ENCODE measurements around the gene AOC2. TPM values are rescaled to one million over a fixed set of nuclear protein-coding genes. Genes with fewer than 3 reads are reported as not detected.
"Not testable (repeated sequence)": the region's sequence is repeated elsewhere in the genome, so short reads cannot be mapped to it uniquely, and the experiment has no call there.

AOC2 gene
- polyA plus RNA-seq, 1 donor (not counting 4 experiments of a cell fraction or from before 2014, with no cell fraction given) = 0.94 TPM

DNA sequence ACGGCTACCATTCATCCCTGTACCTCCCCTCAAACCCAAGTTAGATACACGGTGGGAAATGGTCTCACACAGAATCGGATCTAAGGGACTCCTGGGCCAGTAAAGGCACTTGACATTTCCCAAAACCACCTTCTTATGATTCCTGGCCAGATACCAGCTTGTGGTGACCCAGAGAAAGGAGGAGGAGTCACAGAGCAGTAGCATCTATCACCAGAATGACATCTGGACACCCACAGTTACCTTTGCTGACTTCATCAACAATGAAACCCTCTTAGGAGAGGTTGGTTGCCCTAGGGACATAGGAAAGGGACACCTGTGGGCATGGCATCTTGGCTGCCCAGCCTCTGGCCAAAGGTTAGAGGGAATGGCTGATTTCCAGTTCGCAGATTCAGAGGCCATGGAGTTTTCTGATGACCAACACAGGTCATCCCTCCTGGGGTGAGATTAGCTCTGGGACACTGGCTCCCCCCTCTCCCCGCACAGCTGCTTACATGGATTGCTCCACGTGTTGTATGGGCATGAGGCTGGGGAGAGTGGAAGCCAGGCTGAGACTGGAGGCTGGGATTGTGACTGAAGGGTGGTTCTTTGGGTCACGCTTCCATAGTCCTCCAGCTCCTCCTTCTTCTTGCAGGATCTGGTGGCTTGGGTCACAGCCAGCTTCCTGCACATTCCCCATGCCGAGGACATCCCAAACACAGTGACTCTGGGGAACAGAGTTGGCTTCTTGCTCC is 5.2 kb downstream of the AOC2 start:
- FAIRE-seq = no peak
- no peak overlapping the region for H3K27ac ChIP-seq (ENCODE audit: control insufficient read depth, insufficient read depth, low read length)

DNA sequence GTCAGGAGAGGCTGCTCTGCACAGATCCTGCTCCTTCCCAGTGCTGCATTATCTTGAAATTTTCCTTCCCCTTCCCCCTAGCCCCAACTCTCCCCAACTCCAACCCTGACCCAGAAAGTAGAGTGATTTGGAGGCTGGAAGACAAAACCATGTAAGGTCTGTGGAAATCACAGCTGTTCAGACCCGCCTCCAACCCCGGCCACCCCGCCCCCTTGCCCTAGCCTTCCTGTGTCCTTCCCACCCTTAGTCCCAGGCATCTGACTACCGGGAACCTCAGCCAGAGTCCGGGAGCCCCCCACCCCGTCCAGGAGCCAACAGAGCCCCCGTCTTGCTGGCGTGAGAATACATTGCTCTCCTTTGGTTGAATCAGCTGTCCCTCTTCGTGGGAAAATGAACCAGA is 6.6 kb downstream of the AOC2 start, which contains the start of gene AOC3:
Gene AOC3, plus strand, starts transcription at position 246 of the 400 bp plus-strand sequence. Its CDS starts 145 bp downstream, at position 391.
- no peaks in the 10 kb centered on the region for H3K27me3 ChIP-seq (ENCODE audit: control insufficient read depth, extremely low read depth, insufficient read depth, low read length)
- dilution Hi-C loops (cut with MboI; ENCODE audit: extremely low pct_ligation_motif_present, low sequenced_read_pairs) = no loop called here
- H3K9ac ChIP-seq (ENCODE audit: control insufficient read depth, extremely low read depth, insufficient read depth, low read length) = no peak within 1 kb of the TSS
- H3K4me2 ChIP-seq (ENCODE audit: control insufficient read depth, extremely low read depth, insufficient read depth, low read depth, low read length) = no peak within 1 kb of the TSS
- no peak for FAIRE-seq
- H3K36me3 ChIP-seq (ENCODE audit: control insufficient read depth in 2 of 2, extremely low read depth in 1 of 2, insufficient read depth in 2 of 2, low read length in 2 of 2) = no peaks in the 10 kb centered on the region
- no peak for DNase-seq (ENCODE audit: low read depth, low spot score)
- H2AFZ ChIP-seq (ENCODE audit: control insufficient read depth, low read length) = no peak within 1 kb of the TSS
- H3K27ac ChIP-seq (ENCODE audit: control insufficient read depth, insufficient read depth, low read length) = no peak within 1 kb of the TSS
- H3K4me1 ChIP-seq (ENCODE audit: control insufficient read depth, extremely low read depth, insufficient read depth, low read length) = no peaks in the 10 kb centered on the region
- no peaks in the 10 kb centered on the region for H3K9me3 ChIP-seq (ENCODE audit: control insufficient read depth, low read depth, low read length)
- no peaks in the 10 kb centered on the region for H3K79me2 ChIP-seq (ENCODE audit: control insufficient read depth, insufficient read depth, low read length)
- no peak within 1 kb of the TSS for H3K4me3 ChIP-seq (ENCODE audit: control insufficient read depth in 2 of 3, extremely low read depth in 1 of 3, insufficient read depth in 2 of 3, low read depth in 1 of 3, low read length in 3 of 3)
- peaks cover 3% of the 10 kb centered on the region for H4K20me1 ChIP-seq (ENCODE audit: control insufficient read depth, extremely low read depth, insufficient read depth, low read length)
- H3K9me1 ChIP-seq (ENCODE audit: control insufficient read depth, extremely low read depth, insufficient read depth, low read length) = no peaks in the 10 kb centered on the region
- TF ChIP-seq EZH2 (IDR thresholded peaks at IDR 0.05; ENCODE audit: low read length) = no peak
- no peak for TF ChIP-seq CTCF (optimal IDR thresholded peaks at IDR 0.05 in 1 of 3, IDR thresholded peaks at IDR 0.05 in 1 of 3, conservative IDR thresholded peaks at IDR 0.05 in 1 of 3; ENCODE audit: extremely low read depth in 1 of 3, insufficient read depth in 2 of 3, low read length in 3 of 3)

More for the DNA sequence above, 5.2 kb downstream of the AOC2 start:
- H2AFZ ChIP-seq (ENCODE audit: control insufficient read depth, low read length) = no peak overlapping the region
- H3K27me3 ChIP-seq (ENCODE audit: control insufficient read depth, extremely low read depth, insufficient read depth, low read length) = no peaks in the 10 kb centered on the region
- no peaks in the 10 kb centered on the region for H3K79me2 ChIP-seq (ENCODE audit: control insufficient read depth, insufficient read depth, low read length)
- no peak for DNase-seq (ENCODE audit: low read depth, low spot score)
- peaks cover 7 to 11% of the 10 kb centered on the region in 2 experiments for H3K36me3 ChIP-seq (ENCODE audit: control insufficient read depth in 2 of 2, extremely low read depth in 1 of 2, insufficient read depth in 2 of 2, low read length in 2 of 2)
- no peaks in the 10 kb centered on the region for H3K4me1 ChIP-seq (ENCODE audit: control insufficient read depth, extremely low read depth, insufficient read depth, low read length)
- H3K9ac ChIP-seq (ENCODE audit: control insufficient read depth, extremely low read depth, insufficient read depth, low read length) = no peak overlapping the region
- H3K9me1 ChIP-seq (ENCODE audit: control insufficient read depth, extremely low read depth, insufficient read depth, low read length) = no peaks in the 10 kb centered on the region
- dilution Hi-C loops (cut with MboI; ENCODE audit: extremely low pct_ligation_motif_present, low sequenced_read_pairs) = loop anchor here (25.0 kb wide), 1 partner anchor 88 kb away; no protein-coding TSS in a partner anchor
- TF ChIP-seq EZH2 (IDR thresholded peaks at IDR 0.05; ENCODE audit: low read length) = no peak
- no peak for TF ChIP-seq CTCF (optimal IDR thresholded peaks at IDR 0.05 in 1 of 3, IDR thresholded peaks at IDR 0.05 in 1 of 3, conservative IDR thresholded peaks at IDR 0.05 in 1 of 3; ENCODE audit: extremely low read depth in 1 of 3, insufficient read depth in 2 of 3, low read length in 3 of 3)
- peaks cover 3% of the 10 kb centered on the region for H4K20me1 ChIP-seq (ENCODE audit: control insufficient read depth, extremely low read depth, insufficient read depth, low read length)
- no peak overlapping the region for H3K4me2 ChIP-seq (ENCODE audit: control insufficient read depth, extremely low read depth, insufficient read depth, low read depth, low read length)
- no peak overlapping the region for H3K4me3 ChIP-seq (ENCODE audit: control insufficient read depth in 2 of 3, extremely low read depth in 1 of 3, insufficient read depth in 2 of 3, low read depth in 1 of 3, low read length in 3 of 3)
- H3K9me3 ChIP-seq (ENCODE audit: control insufficient read depth, low read depth, low read length) = no peaks in the 10 kb centered on the region

- dilution Hi-C loops (cut with MboI; ENCODE audit: extremely low pct_ligation_motif_present, low sequenced_read_pairs); H3K27ac ChIP-seq (ENCODE audit: control insufficient read depth, insufficient read depth, low read length); H3K9me1 ChIP-seq (ENCODE audit: control insufficient read depth, extremely low read depth, insufficient read depth, low read length); H3K4me1 ChIP-seq (ENCODE audit: control insufficient read depth, extremely low read depth, insufficient read depth, low read length); FAIRE-seq; H3K9me3 ChIP-seq (ENCODE audit: control insufficient read depth, low read depth, low read length); H3K4me3 ChIP-seq (ENCODE audit: control insufficient read depth in 2 of 3, extremely low read depth in 1 of 3, insufficient read depth in 2 of 3, low read depth in 1 of 3, low read length in 3 of 3); DNase-seq (ENCODE audit: low read depth, low spot score); H2AFZ ChIP-seq (ENCODE audit: control insufficient read depth, low read length); H3K27me3 ChIP-seq (ENCODE audit: control insufficient read depth, extremely low read depth, insufficient read depth, low read length); H3K36me3 ChIP-seq (ENCODE audit: control insufficient read depth in 2 of 2, extremely low read depth in 1 of 2, insufficient read depth in 2 of 2, low read length in 2 of 2); H3K4me2 ChIP-seq (ENCODE audit: control insufficient read depth, extremely low read depth, insufficient read depth, low read depth, low read length); H4K20me1 ChIP-seq (ENCODE audit: control insufficient read depth, extremely low read depth, insufficient read depth, low read length); H3K79me2 ChIP-seq (ENCODE audit: control insufficient read depth, insufficient read depth, low read length); H3K9ac ChIP-seq (ENCODE audit: control insufficient read depth, extremely low read depth, insufficient read depth, low read length): not testable (repeated sequence)
Measured at GRCh38 chr17:42851371-42852240, 7.2 kb downstream of the AOC2 start.
